Sigmoid colon (tissue), 7 donors: ENCODE measurements around the gene CERS5. TPM values are rescaled to one million over a fixed set of nuclear protein-coding genes. Genes with fewer than 3 reads are reported as not detected.
A peak's percentile ranks its signal among the peaks of the same experiment; 100 is the strongest.

ENCODE experiments used
- DNase-seq: peaks from one replicate; pipeline ENCODE4 v3.0.0-alpha.2; 2019
- H3K27ac ChIP-seq, 4 donors: fragments of 200-600 bp; sonication (generic); one replicate each; pipeline ENCODE4 v1.5.1; 2016 to 2019; ENCODE audit warnings: mild to moderate bottlenecking in 1 of 4
- H3K27me3 ChIP-seq, 3 donors: fragments of 200-600 bp; sonication (generic); one replicate each; pipeline ENCODE4 v1.5.1; 2019; ENCODE audit warnings: mild to moderate bottlenecking in 1 of 3
- H3K36me3 ChIP-seq, 4 donors: fragments of 200-600 bp; sonication (generic); one replicate each; pipeline ENCODE4 v1.5.1; 2016 to 2019
- H3K4me1 ChIP-seq, 4 donors: fragments of 200-600 bp; sonication (generic); one replicate each; pipeline ENCODE4 v1.5.1; 2017 to 2019
- H3K4me3 ChIP-seq, 4 donors: fragments of 200-600 bp; sonication (generic); one replicate each; pipeline ENCODE4 v1.5.1; 2017 to 2019; ENCODE audit warnings: mild to moderate bottlenecking in 2 of 4, moderate library complexity in 1 of 4
- H3K9me3 ChIP-seq, 4 donors: fragments of 200-600 bp in 3 of 4; sonication (generic) in 3 of 4; one replicate each; pipeline versions ENCODE4 v1.5.1 to v1.6.1; 2013 to 2019
- EP300 ChIP-seq, 4 donors: sonication (generic); formaldehyde crosslinking; IDR thresholded peaks; one replicate each; pipeline ENCODE4 v1.6.1; 2017; ENCODE audit warnings: antibody characterized with exemption in 4 of 4
- POLR2A ChIP-seq, 2 donors: fragments of 450-650 bp; IDR thresholded peaks; one replicate each; pipeline ENCODE4 v1.6.1; 2016; ENCODE audit warnings: antibody characterized with exemption in 2 of 2, mild to moderate bottlenecking in 2 of 2, moderate library complexity in 2 of 2
- POLR2AphosphoS5 ChIP-seq, 4 donors: sonication (generic); formaldehyde crosslinking; IDR thresholded peaks; one replicate each; pipeline ENCODE4 v1.6.1; 2017; ENCODE audit warnings: antibody characterized with exemption in 4 of 4
- WGBS, 2 donors: extraction: QIAGEN DNeasy Blood & Tissue Kit; methylation state at CpG; one replicate each; pipeline ENCODE4 v1.1.7; 2013; 5-methylcytosine and 5-hydroxymethylcytosine counted together
- intact Hi-C: fragments of 100-400 bp; cut with DNase I; formaldehyde crosslinking; loops from one replicate; pipeline ENCODE4 v1.15.1; 2023
- polyA plus RNA-seq, 3 donors: library from polyadenylated mRNA; stranded (reverse); fragments of 200-250 nt; gene quantifications; one replicate each; pipeline ENCODE4 v1.2.3, GENCODE V29; 2013
- total RNA-seq, 4 donors: library from RNA; depleted of rRNA; stranded (reverse); fragments of >200 nt; gene quantifications; one replicate each; pipeline ENCODE4 v1.1.0, GENCODE V29; 2016
- TF ChIP-seq, protein P1 (sequence below), 4 experiments: fragments of 450-650 bp in 3 of 4; fragments of 200-600 bp in 1 of 4; IDR thresholded peaks; one replicate each; pipeline ENCODE4 v1.5.1; 2016 to 2019; ENCODE audit warnings: antibody characterized with exemption in 4 of 4, mild to moderate bottlenecking in 3 of 4, moderate library complexity in 2 of 4
- donor health status: healthy with polysubstance abuse.
- donor health status: Bipolar disorder and iron deficiency.
- donor health status: healthy.

Gene CERS5
- total and polyA plus RNA-seq, 7 donors: 4.8 to 29.1 (median 22.8) TPM

DNA sequence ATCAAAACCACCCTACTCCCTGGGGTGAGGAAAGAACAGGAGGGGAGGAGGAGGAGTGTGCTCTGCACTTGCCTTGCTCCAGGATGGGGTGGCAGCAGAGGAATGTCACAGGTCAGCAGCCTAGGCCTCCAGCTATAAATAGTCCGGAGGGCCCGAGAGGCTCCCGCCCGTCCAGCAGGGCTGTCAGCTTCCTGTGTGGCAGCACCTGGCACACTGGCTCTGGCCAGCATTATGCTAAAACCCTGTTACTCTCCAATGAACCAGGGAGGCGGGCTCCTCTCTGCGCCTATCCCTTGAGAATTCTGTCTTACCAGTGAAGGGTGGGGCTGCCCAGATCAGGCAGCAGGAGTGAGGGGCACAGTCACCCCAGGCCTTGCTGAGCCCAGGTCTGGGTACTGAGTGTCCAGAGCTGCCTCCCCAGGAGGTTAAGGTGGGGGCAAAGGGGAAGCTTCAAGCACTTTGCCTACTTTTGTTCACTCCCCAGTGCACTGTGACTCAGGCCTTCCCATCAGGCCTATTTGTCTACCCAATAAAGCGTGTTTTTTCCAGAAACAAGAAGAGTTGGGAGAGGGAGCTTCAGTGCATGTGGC lies 56.3 kb downstream of the CERS5 start:
- Histone ChIP-seq H3K4me1 (peaks cover 0 to 41% (median 29%) of the 10 kb centered on the region in 4 donors), H3K4me3 (peak overlapping the region in 2 of 4 donors; percentile 31 to 36), H3K36me3 (peaks cover 0 to 4% (median 0%) of the 10 kb centered on the region in 4 donors), H3K27ac (peak overlapping the region; percentile 61 to 85 (median 74)), H3K9me3 (no peaks in the 10 kb centered on the region), H3K27me3 (no peaks in the 10 kb centered on the region)
- DNase-seq: peak; percentile 80
- WGBS, 2 donors: 13 to 28% methylated on average over 7 of the region's 7 CpGs
- TF ChIP-seq POLR2A (IDR thresholded peaks at IDR 0.05): no peak
- TF ChIP-seq, protein P1, sequence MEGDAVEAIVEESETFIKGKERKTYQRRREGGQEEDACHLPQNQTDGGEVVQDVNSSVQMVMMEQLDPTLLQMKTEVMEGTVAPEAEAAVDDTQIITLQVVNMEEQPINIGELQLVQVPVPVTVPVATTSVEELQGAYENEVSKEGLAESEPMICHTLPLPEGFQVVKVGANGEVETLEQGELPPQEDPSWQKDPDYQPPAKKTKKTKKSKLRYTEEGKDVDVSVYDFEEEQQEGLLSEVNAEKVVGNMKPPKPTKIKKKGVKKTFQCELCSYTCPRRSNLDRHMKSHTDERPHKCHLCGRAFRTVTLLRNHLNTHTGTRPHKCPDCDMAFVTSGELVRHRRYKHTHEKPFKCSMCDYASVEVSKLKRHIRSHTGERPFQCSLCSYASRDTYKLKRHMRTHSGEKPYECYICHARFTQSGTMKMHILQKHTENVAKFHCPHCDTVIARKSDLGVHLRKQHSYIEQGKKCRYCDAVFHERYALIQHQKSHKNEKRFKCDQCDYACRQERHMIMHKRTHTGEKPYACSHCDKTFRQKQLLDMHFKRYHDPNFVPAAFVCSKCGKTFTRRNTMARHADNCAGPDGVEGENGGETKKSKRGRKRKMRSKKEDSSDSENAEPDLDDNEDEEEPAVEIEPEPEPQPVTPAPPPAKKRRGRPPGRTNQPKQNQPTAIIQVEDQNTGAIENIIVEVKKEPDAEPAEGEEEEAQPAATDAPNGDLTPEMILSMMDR (IDR thresholded peaks at IDR 0.05): no peak
- no peak for TF ChIP-seq POLR2AphosphoS5 (IDR thresholded peaks at IDR 0.05)
- no peak for TF ChIP-seq EP300 (IDR thresholded peaks at IDR 0.05)
- intact Hi-C loops: loop anchor here (1.0 to 2.0 kb wide), 3 partner anchors 26 to 64 kb away; partner anchors contain the start of genes CERS5 and SMARCD1

DNA sequence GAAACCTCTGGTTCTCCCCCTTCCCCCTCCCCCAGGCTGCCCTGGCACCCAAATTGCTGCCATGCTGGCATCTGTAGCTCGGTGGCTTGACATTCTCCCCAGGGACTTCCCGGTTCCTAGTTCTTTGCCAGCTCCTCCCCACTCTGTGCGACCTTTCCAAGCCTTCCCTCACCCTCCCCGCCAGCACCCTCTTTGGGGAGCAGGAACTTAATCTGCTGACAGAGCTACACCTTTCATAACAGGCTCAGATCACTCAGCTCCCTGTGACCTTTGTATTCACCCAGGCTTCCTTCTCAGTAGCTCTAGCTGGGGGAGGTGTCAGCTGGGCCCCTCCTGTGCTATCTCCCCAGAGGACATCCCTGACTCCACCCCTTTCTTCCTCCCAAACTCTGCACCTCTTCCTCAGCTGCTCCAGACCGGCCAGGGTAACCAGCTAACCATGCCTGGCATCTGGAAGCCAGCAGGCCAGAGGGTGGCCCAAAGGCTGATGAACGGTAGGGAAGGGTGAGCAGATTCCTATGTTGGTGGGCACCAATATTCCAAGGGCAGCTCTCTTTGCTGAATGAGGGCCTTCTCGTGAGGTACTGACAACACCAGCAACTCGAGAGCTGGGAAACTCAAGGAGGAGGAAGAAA lies 56.9 kb downstream of the CERS5 start:
- Histone ChIP-seq H3K36me3 (no peaks in the 10 kb centered on the region), H3K4me3 (no peak overlapping the region), H3K9me3 (no peaks in the 10 kb centered on the region), H3K27me3 (no peaks in the 10 kb centered on the region), H3K4me1 (peaks cover 0 to 41% (median 30%) of the 10 kb centered on the region in 4 donors), H3K27ac (peak overlapping the region; percentile 61 to 85 (median 74))
- DNase-seq: peak; percentile 68
- TF ChIP-seq EP300 (IDR thresholded peaks at IDR 0.05) (no peak), POLR2AphosphoS5 (IDR thresholded peaks at IDR 0.05) (no peak), POLR2A (IDR thresholded peaks at IDR 0.05) (no peak)
- TF ChIP-seq, protein P1 (IDR thresholded peaks at IDR 0.05): no peak
- intact Hi-C loops: loop anchor here (2.0 kb wide), 2 partner anchors 25 to 65 kb away; partner anchors contain the start of gene SMARCD1
- WGBS, 2 donors: 18 to 40% methylated on average over 8 of the region's 8 CpGs

DNA sequence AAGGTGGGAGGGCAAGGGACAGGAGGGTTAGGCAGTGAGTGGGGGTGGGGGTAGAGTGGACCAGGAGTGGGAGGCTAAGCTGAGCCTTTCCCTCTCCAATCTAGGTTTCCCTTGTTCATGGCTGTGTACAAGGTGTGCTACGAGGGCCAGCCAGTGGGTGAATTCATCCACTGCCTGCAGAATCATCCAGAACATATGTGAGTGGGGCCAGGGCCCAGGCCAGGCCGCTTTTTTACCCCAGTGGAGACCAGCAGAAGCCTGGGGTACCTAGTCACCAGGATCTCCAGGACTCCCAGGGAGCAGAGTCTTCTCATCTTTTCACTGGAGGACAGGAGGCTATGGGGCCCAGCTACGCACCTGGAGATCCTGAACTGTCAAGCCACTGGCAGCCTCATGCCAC lies 57.9 kb downstream of the CERS5 start:
- no peaks in the 10 kb centered on the region for H3K36me3 ChIP-seq
- no peaks in the 10 kb centered on the region for H3K27me3 ChIP-seq
- DNase-seq: no peak
- no peak overlapping the region for H3K4me3 ChIP-seq
- peak overlapping the region in 1 of 4 donors; percentile 85 for H3K27ac ChIP-seq
- intact Hi-C loops: no loop called here
- H3K9me3 ChIP-seq: no peaks in the 10 kb centered on the region
- TF ChIP-seq EP300 (IDR thresholded peaks at IDR 0.05) (no peak), POLR2A (IDR thresholded peaks at IDR 0.05) (no peak), POLR2AphosphoS5 (IDR thresholded peaks at IDR 0.05) (no peak)
- TF ChIP-seq, protein P1 (IDR thresholded peaks at IDR 0.05): no peak
- WGBS, 2 donors: 92 to 95% methylated on average over 3 of the region's 3 CpGs
- peaks cover 0 to 42% (median 30%) of the 10 kb centered on the region in 4 donors for H3K4me1 ChIP-seq

DNA sequence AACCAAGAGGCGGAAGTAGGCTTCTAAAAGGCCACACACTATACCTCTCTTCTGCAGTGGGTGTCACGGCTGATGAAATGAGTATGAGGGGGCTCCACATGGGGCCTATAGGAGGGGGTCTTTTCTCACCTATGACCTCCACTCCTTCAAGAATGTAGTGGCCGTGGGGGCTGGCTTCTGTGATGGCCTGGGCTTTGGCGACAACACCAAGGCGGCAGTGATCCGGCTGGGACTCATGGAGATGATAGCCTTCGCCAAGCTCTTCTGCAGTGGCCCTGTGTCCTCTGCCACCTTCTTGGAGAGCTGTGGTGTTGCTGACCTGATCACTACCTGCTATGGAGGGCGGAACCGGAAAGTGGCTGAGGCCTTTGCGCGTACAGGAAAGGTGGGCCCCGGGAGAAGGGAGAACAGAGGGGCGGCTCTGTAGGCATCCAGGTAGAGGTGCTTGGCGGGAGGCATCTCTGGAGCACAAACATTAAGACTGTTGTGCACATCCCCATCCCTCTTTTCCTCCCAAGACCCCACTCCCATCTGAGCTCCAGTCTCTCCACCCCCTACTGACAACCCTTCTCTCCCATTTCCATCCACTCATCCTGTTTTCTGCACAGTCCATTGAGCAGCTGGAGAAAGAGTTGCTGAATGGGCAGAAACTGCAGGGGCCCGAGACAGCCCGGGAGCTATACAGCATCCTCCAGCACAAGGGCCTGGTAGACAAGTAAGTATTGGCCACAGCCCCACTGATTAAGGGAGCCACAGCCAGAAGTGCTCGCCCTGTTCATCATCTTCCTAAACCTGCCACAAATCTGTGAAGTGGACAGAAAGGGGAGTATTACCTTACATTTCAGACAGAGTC lies 59.5 kb downstream of the CERS5 start:
- Histone ChIP-seq H3K9me3 (no peaks in the 10 kb centered on the region), H3K4me1 (peaks cover 0 to 36% (median 24%) of the 10 kb centered on the region in 4 donors), H3K36me3 (no peaks in the 10 kb centered on the region), H3K4me3 (no peak overlapping the region), H3K27ac (no peak overlapping the region), H3K27me3 (no peaks in the 10 kb centered on the region)
- intact Hi-C loops: no loop called here
- DNase-seq: peak; percentile 52
- 96 to 97% methylated on average over 17 of the region's 17 CpGs for WGBS, 2 donors
- TF ChIP-seq, protein P1 (IDR thresholded peaks at IDR 0.05): no peak
- TF ChIP-seq POLR2AphosphoS5 (IDR thresholded peaks at IDR 0.05): no peak
- TF ChIP-seq EP300 (IDR thresholded peaks at IDR 0.05): no peak
- no peak for TF ChIP-seq POLR2A (IDR thresholded peaks at IDR 0.05)
